Colonic mucosa (tissue), 4 donors: Measurements from ENCODE around the gene TANC1. TPM values are rescaled to one million over a fixed set of nuclear protein-coding genes. Genes with fewer than 3 reads are reported as not detected.

Experiments
- DNase-seq: peaks from one replicate; pipeline ENCODE4 v3.0.0-alpha.2; 2020
- H3K27ac ChIP-seq: fragments of 200-600 bp; one replicate; pipeline ENCODE4 v1.8.0; 2021
- H3K27me3 ChIP-seq: fragments of 200-600 bp; one replicate; pipeline ENCODE4 v1.8.0; 2021
- H3K36me3 ChIP-seq: fragments of 200-600 bp; one replicate; pipeline ENCODE4 v1.8.0; 2021
- H3K4me1 ChIP-seq: fragments of 200-600 bp; one replicate; pipeline ENCODE4 v1.8.0; 2021; ENCODE audit warnings: mild to moderate bottlenecking
- H3K4me3 ChIP-seq: fragments of 200-600 bp; one replicate; pipeline ENCODE4 v1.8.0; 2021
- H3K9ac ChIP-seq, 2 donors: one replicate each; pipeline ENCODE4 v1.7.0; 2013; ENCODE audit warnings: control low read depth in 2 of 2, low read depth in 2 of 2, low read length in 2 of 2
- H3K9me3 ChIP-seq: fragments of 200-600 bp; one replicate; pipeline ENCODE4 v1.8.0; 2021
- CTCF ChIP-seq: fragments of 200-600 bp; IDR thresholded peaks from one replicate; pipeline ENCODE4 v1.8.0; 2022; ENCODE audit warnings: antibody characterized with exemption, mild to moderate bottlenecking
- intact Hi-C: fragments of 100-400 bp; cut with DNase I; formaldehyde crosslinking; loops from one replicate; pipeline ENCODE4 v1.14.1; 2022
- total RNA-seq, 2 donors: library from RNA; stranded (reverse); fragmentation: NEBNext Ultra II Directional in 1 of 2; extraction: Animal tissue kit (Norgen Biotek cat#: 25700) in 1 of 2; gene quantifications; one replicate each; pipeline ENCODE4 v1.2.1, GENCODE V29; 2021
- donor health status: healthy.
- donor health status: DM: no; HTN: no; CAD: no.
- donor health status: DM: no; HTN: no; CAD: no.

The TANC1 gene
- total RNA-seq, 2 donors from 2014 or later: 28.3 to 32.7 TPM

- intact Hi-C loops: no loop called here
- H3K9ac ChIP-seq: no peak overlapping the region
- no peaks in the 10 kb centered on the region for H3K9me3 ChIP-seq
- no peak for DNase-seq
- H3K4me1 ChIP-seq: no peaks in the 10 kb centered on the region
- H3K27ac ChIP-seq: no peak overlapping the region
- H3K4me3 ChIP-seq: no peak overlapping the region
- no peak for TF ChIP-seq CTCF
- peaks cover 3% of the 10 kb centered on the region for H3K36me3 ChIP-seq
- H3K27me3 ChIP-seq: no peaks in the 10 kb centered on the region
Measured at GRCh38 chr2:159175182-159175581, 206.7 kb downstream of the TANC1 start.

DNA sequence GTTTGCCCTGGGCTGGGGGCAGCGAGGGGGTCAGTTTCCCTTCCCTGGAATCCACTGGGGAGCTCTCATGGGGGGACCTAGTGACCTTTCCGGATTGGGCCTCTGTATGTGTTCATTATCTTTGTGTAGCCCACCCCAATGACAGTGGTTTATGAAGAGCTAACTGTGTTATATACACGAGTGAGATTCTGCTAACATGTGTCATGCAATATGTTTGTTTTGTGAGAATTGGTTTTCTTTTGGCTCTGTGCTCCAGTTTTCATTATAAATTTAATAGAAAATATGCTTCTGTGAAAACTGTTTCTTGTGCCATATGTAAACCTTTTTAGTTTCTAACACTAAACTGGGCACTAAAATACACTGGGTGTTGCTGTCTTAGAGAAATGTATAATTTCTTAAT, 207.5 kb downstream of the TANC1 start:
- H3K4me1 ChIP-seq: no peaks in the 10 kb centered on the region

GRCh38 chr2:159176555-159176954, 208.1 kb downstream of the TANC1 start:
- H3K36me3 ChIP-seq: peaks cover 3% of the 10 kb centered on the region
- TF ChIP-seq CTCF: no peak
- no peaks in the 10 kb centered on the region for H3K4me1 ChIP-seq
- no peaks in the 10 kb centered on the region for H3K27me3 ChIP-seq
- no peak overlapping the region for H3K27ac ChIP-seq
- H3K9me3 ChIP-seq: no peaks in the 10 kb centered on the region
- no peak for DNase-seq
- intact Hi-C loops: no loop called here
- H3K4me3 ChIP-seq: no peak overlapping the region
- H3K9ac ChIP-seq: no peak overlapping the region

More for the DNA sequence above, 207.5 kb downstream of the TANC1 start:
- Histone ChIP-seq H3K27me3 (no peaks in the 10 kb centered on the region), H3K9ac (no peak overlapping the region), H3K9me3 (no peaks in the 10 kb centered on the region), H3K36me3 (peaks cover 3% of the 10 kb centered on the region), H3K27ac (no peak overlapping the region), H3K4me3 (no peak overlapping the region)
- no peak for TF ChIP-seq CTCF
- DNase-seq: no peak
- intact Hi-C loops: no loop called here

DNA sequence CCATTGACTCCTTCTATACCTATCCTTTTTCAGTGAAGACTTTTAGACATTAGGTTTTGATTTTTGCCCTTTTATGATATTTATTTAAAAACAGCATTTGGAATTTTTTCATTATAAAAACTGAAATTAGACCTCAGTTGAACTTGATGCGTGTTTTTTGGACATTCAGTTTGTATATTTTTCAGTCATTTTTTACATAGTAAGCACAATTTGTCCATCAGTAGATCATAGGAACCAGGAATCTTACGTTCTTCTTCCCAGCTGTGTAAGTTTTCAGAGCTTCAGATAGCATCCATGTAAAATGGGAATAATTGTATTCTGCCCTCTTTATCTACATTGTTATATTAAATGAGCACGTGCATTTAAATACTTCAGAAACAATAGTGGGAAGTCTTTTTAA, 208.9 kb downstream of the TANC1 start:
- no peak overlapping the region for H3K9ac ChIP-seq
- H3K4me1 ChIP-seq: no peaks in the 10 kb centered on the region
- DNase-seq: no peak
- no peaks in the 10 kb centered on the region for H3K9me3 ChIP-seq
- TF ChIP-seq CTCF: no peak
- no peaks in the 10 kb centered on the region for H3K27me3 ChIP-seq
- H3K36me3 ChIP-seq: peaks cover 3% of the 10 kb centered on the region
- no peak overlapping the region for H3K4me3 ChIP-seq
- intact Hi-C loops: no loop called here
- no peak overlapping the region for H3K27ac ChIP-seq

GRCh38 chr2:159177957-159178356, 209.5 kb downstream of the TANC1 start:
- H3K9ac ChIP-seq: no peak overlapping the region
- no peak overlapping the region for H3K4me3 ChIP-seq
- no peaks in the 10 kb centered on the region for H3K27me3 ChIP-seq
- DNase-seq: no peak
- no peaks in the 10 kb centered on the region for H3K9me3 ChIP-seq
- peaks cover 3% of the 10 kb centered on the region for H3K36me3 ChIP-seq
- H3K27ac ChIP-seq: no peak overlapping the region
- no peaks in the 10 kb centered on the region for H3K4me1 ChIP-seq
- intact Hi-C loops: no loop called here
- TF ChIP-seq CTCF: no peak

DNA sequence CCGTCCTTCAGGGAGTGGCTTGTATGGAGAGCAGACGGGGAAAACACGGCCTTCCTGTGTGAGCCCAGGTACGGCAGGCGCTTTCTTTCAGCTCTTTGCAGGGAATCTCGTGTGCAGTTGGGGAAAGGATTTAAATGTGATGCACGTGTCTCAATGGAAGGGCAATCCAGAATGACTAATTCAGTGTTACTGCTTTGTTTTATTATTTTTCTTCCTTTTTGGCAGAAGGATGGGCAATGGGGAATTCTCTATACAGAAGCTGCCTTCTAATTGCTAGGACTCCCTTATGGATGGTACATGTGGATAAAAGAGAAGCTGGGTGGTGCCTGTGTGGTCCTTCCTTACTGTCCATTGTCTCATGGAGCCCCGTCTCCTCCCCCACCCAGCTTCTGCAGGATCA, 210.7 kb downstream of the TANC1 start:
- Histone ChIP-seq H3K27ac (no peak overlapping the region), H3K9me3 (no peaks in the 10 kb centered on the region), H3K4me3 (no peak overlapping the region), H3K27me3 (no peaks in the 10 kb centered on the region), H3K36me3 (peaks cover 3% of the 10 kb centered on the region), H3K4me1 (no peaks in the 10 kb centered on the region), H3K9ac (no peak overlapping the region)
- DNase-seq: no peak
- intact Hi-C loops: no loop called here
- no peak for TF ChIP-seq CTCF
